Osteocyte (in vitro differentiated cells): ENCODE data around the gene BDKRB1. TPM values are rescaled to one million over a fixed set of nuclear protein-coding genes. Genes with fewer than 3 reads are reported as not detected.

Experiments
- DNase-seq: peaks from one replicate; pipeline ENCODE4 v3.0.0; 2021; ENCODE audit warnings: mixed read lengths; ENCODE audit not compliant: unreplicated experiment; ENCODE audit errors: extremely low spot score
- H3K27ac Mint-ChIP-seq: one replicate; pipeline ENCODE4 v1.8.0; 2021; ENCODE audit warnings: mild to moderate bottlenecking, mixed read lengths; ENCODE audit not compliant: unreplicated experiment
- H3K27me3 Mint-ChIP-seq: one replicate; pipeline ENCODE4 v1.8.0; 2021; ENCODE audit warnings: mixed read lengths; ENCODE audit not compliant: unreplicated experiment
- H3K36me3 Mint-ChIP-seq: one replicate; pipeline ENCODE4 v1.8.0; 2021; ENCODE audit warnings: mixed read lengths; ENCODE audit not compliant: unreplicated experiment
- H3K4me1 Mint-ChIP-seq: one replicate; pipeline ENCODE4 v1.8.0; 2021; ENCODE audit warnings: mixed read lengths; ENCODE audit not compliant: unreplicated experiment
- H3K4me3 Mint-ChIP-seq: one replicate; pipeline ENCODE4 v1.8.0; 2021; ENCODE audit warnings: mild to moderate bottlenecking, moderate library complexity, mixed read lengths; ENCODE audit not compliant: unreplicated experiment
- H3K9me3 Mint-ChIP-seq: one replicate; pipeline ENCODE4 v1.8.0; 2021; ENCODE audit warnings: mixed read lengths; ENCODE audit not compliant: unreplicated experiment
- total RNA-seq: library from RNA; stranded (reverse); gene quantifications from 2 replicates; pipeline ENCODE4 v1.2.1, GENCODE V29; 2021
- TF ChIP-seq, protein P1 (sequence below): fragments of 200-600 bp; sonication (generic); IDR thresholded peaks from 2 replicates; pipeline ENCODE4 v1.5.0; 2021; ENCODE audit warnings: antibody characterized with exemption, mild to moderate bottlenecking, moderate library complexity

The BDKRB1 gene
- total RNA-seq, 1 donor from 2014 or later = not detected

DNA sequence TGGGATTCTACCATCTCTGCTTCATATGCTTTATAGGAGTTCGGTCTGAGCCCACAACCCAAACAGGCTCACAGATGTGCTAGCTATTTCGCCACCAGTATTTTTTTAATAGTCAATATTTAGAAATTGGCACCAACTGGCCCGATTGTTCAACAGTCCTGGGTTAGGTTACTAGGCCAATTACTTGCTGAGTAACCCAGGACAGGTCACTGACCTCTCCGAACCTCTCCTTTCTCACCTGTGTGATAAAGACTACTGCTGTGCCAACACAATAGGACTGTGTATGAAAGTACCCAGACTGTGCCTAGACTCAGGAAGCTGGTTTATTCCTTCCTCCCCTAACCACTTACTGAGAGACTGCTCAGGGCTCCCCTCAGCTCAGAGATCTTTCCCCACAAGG is 43.1 kb upstream of the BDKRB1 start:
- no peak for DNase-seq
- TF ChIP-seq, protein P1, sequence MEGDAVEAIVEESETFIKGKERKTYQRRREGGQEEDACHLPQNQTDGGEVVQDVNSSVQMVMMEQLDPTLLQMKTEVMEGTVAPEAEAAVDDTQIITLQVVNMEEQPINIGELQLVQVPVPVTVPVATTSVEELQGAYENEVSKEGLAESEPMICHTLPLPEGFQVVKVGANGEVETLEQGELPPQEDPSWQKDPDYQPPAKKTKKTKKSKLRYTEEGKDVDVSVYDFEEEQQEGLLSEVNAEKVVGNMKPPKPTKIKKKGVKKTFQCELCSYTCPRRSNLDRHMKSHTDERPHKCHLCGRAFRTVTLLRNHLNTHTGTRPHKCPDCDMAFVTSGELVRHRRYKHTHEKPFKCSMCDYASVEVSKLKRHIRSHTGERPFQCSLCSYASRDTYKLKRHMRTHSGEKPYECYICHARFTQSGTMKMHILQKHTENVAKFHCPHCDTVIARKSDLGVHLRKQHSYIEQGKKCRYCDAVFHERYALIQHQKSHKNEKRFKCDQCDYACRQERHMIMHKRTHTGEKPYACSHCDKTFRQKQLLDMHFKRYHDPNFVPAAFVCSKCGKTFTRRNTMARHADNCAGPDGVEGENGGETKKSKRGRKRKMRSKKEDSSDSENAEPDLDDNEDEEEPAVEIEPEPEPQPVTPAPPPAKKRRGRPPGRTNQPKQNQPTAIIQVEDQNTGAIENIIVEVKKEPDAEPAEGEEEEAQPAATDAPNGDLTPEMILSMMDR = no peak
- Mint-ChIP-seq H3K27ac (no peak overlapping the region), H3K4me1 (no peaks in the 10 kb centered on the region), H3K27me3 (peaks cover 13% of the 10 kb centered on the region), H3K36me3 (no peaks in the 10 kb centered on the region), H3K9me3 (peaks cover 14% of the 10 kb centered on the region), H3K4me3 (no peak overlapping the region)

DNA sequence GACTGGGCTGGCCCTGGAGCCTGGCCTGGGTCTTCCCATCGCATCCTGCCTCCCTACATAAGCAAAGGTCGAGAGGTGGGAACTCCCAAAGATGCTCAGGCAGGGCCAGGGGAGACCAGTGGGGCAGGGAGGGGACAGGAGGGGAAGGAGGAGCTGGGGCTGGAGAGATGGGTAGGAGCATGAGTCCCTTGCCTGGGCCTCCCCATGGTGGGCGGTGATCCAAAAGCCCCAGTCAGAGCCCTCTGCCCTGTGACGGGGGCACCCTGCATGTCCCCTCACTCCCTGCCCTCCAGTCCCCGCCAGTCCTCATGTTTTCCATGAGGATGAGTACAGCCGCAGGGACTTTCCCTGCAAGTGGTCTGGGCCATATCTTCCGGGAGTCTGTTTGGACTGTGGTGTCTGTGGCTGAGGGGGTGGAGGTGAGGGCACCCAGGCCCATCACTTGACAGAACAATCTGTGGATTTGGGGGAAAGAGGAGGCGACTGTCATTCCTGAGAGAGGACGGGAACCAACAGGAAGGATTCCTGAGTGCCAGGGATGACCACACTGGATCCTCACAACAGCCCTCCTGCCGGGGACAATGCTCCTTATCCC is 42.0 kb upstream of the BDKRB1 start:
- DNase-seq = no peak
- Mint-ChIP-seq H3K27ac (no peak overlapping the region), H3K4me3 (no peak overlapping the region), H3K4me1 (no peaks in the 10 kb centered on the region), H3K9me3 (peaks cover 14% of the 10 kb centered on the region), H3K27me3 (peaks cover 8% of the 10 kb centered on the region), H3K36me3 (no peaks in the 10 kb centered on the region)
- TF ChIP-seq, protein P1 = no peak

DNA sequence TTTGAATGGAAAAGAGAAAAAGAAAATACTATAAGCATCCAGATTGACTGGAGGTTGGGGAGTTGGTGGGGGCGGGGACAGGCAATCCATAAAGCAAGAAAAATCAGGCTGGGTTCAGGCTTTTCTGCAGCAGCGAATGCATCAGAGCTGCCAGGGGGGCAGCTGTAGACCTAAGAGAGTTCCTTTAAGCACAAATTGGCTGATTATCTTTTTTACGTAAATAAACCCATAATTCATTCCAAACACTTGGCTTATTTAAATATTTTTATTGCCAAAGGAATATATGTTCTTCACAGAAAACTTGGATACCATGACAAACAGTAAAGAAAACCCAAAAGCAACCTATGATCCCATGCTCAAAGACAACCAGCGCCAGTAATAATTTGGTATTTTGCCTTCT is 41.2 kb upstream of the BDKRB1 start:
- Mint-ChIP-seq H3K4me1 (no peaks in the 10 kb centered on the region), H3K9me3 (peaks cover 14% of the 10 kb centered on the region), H3K27ac (no peak overlapping the region), H3K36me3 (no peaks in the 10 kb centered on the region), H3K4me3 (no peak overlapping the region), H3K27me3 (peaks cover 9% of the 10 kb centered on the region)
- TF ChIP-seq, protein P1 = no peak
- DNase-seq = no peak

DNA sequence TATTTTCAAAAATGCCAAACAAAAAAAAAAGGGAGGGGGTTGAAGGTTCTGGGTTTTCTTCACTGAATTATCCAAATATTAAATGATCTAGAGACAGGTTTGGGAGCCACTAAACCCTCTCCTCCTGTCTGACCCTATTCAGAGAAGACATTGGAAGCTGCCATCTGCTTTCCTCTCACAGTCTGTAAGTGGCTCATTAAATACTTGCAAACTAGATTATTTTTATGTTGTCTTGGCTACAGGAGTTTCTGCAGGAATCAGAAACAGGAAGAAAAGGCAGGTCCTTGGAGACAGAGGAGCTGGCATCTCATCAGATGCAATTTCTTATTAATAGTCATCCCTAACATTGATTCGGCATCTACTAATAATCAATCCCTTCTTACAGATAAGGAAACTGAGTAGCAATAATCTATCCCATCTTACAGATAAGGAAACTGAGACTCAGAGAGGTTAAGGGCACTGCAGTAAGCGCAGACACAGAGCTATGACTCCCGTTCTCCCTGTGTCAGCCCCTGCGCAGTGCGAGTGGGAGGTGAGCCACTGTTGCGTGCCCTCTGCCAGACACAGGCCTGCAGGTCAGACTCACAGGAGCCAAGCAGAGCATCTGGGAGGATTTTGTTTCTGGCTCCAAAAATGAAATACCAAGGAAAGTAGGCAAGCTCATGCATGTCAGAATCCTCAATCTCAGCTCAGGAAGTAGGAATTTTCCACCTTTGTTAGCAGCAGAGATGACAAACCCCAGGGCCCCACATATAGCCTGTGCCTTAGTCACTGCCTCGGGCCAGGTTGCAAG is 40.4 kb upstream of the BDKRB1 start:
- Mint-ChIP-seq H3K9me3 (peaks cover 14% of the 10 kb centered on the region), H3K27me3 (peaks cover 9% of the 10 kb centered on the region), H3K36me3 (no peaks in the 10 kb centered on the region), H3K4me1 (no peaks in the 10 kb centered on the region), H3K27ac (no peak overlapping the region), H3K4me3 (no peak overlapping the region)
- TF ChIP-seq, protein P1 = no peak
- DNase-seq = no peak

DNA sequence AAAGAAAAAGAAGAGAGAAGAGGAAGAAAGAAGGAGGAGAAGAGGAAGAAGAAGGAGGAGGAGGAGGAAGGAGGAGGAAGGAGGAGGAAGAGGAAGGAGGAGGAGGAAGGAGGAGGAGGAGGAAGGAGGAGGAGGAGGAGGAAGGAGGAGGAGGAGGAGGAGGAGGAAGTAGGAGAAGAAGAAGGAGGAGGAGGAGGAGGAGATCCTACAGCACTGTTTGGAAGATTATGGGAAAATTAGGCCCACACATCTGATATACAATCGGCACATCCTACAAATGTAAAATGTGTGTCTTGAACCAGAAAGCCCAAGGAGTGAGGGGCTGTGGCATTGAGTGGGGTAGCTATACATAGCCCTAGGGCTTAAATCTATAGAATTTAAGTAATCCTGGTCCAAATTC is 39.4 kb upstream of the BDKRB1 start:
- Mint-ChIP-seq H3K27me3 (peaks cover 15% of the 10 kb centered on the region), H3K27ac (no peak overlapping the region), H3K36me3 (no peaks in the 10 kb centered on the region), H3K4me3 (no peak overlapping the region), H3K4me1 (no peaks in the 10 kb centered on the region), H3K9me3 (peaks cover 8% of the 10 kb centered on the region)
- TF ChIP-seq, protein P1 = no peak
- no peak for DNase-seq
